NOMO-1 (cell line): ENCODE data around the gene SHC2.
A peak's percentile ranks its signal among the peaks of the same experiment; 100 is the strongest.
"Not testable (repeated sequence)": the region's sequence is repeated elsewhere in the genome, so short reads cannot be mapped to it uniquely, and the experiment has no call there.

Experiments used
- DNase-seq, 2 experiments: peaks; one replicate each; lab custom pipeline; 2025; ENCODE audit not compliant: unreplicated experiment in 2 of 2; lab: John Stamatoyannopoulos, UW

The SHC2 gene

GRCh38 chr19:426725-427445, 33.9 kb downstream of the SHC2 start:
- no peak for DNase-seq

DNA sequence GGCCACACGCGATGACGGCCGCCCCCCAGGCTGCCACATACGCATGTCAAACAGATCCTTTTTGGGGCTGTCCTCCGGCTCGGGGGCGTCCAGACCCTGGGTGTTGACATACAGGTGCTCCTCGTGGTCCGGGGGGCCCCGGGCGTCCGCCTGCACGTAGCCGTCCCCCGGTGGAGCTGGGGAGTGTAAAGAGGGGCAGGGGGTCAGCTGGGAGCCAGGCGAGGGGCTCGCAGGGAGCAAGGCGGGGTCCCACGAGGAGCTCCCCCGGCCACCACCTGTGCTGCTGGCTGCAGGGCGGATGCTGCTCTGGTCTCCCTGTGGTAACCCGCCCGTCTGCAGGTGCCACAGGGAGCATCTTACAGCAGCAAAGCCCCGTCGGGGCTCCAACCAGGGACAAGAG, 35.8 kb downstream of the SHC2 start:
- no peak for DNase-seq

DNA sequence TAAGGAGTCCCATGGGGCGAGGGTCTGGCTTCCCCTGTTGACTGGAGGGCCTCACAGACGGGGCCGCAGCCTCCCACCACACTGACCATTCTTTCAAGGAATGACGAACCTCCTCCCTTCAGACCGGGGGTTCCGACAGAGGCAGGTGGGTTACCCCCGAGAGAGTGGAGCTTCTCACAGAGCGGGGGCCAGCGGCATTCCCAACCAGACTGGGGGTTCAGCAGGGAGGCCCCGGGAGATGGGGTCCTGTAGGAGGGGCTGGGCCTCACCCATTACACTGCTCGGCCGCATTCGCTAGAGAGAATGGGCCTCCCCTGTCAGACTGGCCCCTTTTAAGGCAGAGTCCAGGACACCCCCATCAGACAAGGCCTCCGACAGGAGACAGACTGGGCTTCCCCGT, 36.3 kb downstream of the SHC2 start:
- DNase-seq: no peak

DNA sequence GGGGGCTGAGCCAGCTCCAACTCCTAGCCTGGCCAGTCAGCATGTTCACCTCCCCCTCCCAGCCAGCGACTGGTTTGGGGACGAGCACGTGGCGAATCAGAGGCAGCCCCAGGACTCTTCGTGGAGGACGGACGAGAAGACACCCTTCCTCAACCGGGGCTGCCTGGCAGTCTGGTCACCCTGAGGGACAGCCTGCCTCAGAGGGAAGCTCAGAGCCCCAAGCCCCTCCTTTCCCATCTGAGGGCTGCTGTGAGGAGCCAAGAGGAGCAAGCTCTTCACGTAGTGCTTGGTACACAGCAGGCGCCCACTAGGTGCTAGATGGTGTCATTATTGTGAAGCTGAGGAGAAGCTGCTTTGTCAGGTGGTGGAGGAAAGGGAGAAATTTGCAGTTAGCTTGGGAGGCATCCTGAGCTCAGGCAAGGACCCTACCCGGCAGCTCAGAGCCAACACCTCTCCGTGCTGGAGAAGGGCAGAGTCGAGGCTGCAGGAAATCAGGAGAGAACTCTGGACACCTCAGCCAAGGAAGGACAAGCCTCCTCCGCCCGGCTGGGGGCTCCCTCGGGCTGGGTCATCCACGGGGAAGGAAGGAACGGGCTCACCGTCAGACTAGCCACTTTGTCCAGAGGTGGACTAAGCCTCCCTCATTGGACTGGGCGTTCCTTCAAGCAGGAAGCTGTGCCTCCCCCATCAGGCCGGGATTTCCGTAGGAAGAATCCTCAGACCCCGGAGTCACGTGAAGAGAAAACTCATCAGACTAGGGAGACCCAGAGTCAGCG, 37.0 kb downstream of the SHC2 start:
- no peak for DNase-seq

DNA sequence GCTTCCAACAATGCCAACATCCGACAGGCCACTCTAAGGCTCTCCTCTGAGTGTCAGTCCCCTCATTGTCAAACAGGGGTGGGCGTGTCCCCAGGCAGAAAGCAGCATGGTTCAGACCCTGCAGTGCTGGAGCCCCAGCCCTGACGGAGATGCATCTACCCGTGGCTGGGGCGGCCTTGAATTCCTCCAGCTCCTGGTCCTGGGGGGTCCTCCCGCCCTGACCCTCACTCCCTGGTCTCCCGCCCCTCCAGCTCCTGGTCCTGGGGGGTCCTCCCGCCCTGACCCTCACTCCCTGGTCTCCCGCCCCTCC, 38.0 kb downstream of the SHC2 start:
- not testable (repeated sequence) for DNase-seq

GRCh38 chr19:422213-422916, 38.5 kb downstream of the SHC2 start:
- DNase-seq: no peak

GRCh38 chr19:419721-420515, 40.9 kb downstream of the SHC2 start:
- no peak for DNase-seq

DNA sequence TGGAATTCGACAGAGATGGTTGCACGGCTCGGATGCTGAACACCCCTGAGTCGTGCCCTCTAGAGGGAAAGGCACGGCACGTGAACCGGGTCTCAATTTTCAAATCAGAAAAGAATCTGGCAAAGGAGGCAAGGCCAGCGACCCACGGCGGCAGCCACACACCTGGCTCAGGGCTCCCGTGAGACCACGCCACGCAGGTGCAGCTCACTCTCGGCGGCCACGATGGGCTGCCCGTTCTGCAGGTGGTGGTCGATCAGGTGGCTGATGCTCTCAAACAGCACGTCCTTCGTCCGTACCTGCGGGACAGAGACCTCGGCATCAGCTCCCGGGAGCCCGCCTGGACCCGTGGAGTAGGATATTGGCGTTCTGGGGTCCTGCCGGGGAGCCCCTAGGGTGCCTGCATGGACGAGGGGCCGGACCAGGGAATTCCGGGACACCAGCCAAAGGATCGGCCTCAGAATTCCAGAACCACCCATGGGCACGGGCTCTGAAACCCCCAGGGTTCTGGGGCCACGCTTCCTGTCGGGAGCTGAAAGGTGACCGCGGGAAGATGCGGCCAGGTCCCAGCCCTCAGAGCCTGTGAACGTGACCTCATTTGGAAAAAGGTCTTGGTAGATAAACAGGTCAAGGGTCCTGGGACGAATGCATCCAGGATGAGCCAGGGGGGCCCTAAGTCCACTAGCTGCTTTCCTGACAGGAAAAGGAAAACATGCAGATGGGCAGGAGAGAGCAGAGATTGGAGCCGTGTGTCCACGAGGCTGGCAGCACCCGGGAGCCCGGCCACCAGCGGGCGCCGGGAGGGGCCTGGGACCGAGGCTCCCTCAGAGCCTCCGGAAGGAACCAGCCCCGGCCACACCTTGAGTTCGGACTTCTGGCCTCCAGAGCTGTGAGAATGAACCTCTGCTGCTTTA, 41.8 kb downstream of the SHC2 start:
- no peak for DNase-seq

DNA sequence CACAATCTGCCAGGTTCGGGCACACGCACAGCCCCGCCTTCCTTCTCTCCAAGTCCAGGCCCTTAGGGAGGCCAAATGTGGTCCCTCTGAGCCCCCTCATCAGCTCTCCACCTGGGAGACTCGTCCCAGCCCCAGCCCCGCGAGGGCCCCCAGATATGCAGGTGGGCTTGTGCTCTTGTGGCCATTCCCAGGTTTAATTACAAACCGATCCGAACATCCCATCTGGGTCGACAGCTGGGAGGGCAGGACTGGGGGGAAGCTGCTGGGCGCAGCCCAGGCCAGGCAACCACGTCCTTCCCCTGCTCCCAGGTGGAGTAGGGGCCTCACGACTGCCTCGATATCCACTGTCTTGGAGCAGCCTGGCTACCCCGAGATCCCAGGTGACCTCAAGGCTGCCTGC, 44.4 kb downstream of the SHC2 start:
- DNase-seq: no peak

DNA sequence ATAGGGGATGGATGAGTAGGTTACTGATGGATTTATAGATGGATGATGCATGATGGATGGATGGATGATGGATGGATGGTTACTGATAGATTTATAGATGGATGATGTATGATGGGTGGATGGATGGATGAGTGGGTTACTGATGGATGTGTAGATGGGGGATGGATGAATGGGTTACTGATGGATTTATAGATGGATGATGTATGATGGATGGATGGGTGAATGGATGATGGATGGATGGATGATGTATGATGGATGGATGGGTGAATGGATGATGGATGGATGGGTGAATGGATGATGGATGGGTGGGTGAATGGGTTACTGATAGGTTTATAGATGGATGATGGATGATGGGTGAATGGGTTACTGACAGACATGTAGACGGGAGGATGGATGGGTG, 45.5 kb downstream of the SHC2 start:
- DNase-seq: no peak

- DNase-seq: no peak
These were observed 46.9 kb downstream of the SHC2 start for GRCh38 chr19:413756-414420.

- no peak for DNase-seq
These were observed 48.2 kb downstream of the SHC2 start for GRCh38 chr19:412356-413355.

DNA sequence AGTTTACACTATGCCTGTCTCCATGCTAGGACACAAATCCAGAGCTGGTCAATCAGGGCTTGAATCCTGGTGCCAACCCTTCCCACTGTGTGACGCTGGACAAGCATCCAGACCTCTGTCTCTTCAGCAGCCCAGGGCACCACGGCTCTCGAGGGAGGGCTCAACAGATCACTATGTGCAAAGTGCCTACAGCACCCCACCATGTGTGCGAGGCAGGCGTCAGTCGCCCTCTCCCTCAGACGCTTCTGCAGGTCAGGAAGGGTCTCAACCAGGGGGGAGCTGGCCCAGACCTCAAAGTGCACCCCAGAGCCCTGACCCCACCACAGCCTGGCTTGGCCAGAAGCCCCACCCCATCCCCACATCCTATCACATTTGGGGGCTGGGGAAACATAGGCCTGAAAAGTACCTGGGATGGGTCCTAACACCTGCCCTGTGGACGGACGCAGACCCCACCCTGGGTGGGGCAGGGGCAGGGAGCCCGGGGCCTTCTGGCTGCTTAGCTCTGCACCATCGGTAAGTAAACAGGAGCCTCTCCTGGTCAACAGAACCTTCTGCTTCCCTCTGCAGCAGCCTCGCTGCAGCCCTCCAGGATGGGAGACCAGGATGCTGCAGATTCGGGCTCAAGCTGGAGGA, 49.0 kb downstream of the SHC2 start:
- no peak for DNase-seq

DNA sequence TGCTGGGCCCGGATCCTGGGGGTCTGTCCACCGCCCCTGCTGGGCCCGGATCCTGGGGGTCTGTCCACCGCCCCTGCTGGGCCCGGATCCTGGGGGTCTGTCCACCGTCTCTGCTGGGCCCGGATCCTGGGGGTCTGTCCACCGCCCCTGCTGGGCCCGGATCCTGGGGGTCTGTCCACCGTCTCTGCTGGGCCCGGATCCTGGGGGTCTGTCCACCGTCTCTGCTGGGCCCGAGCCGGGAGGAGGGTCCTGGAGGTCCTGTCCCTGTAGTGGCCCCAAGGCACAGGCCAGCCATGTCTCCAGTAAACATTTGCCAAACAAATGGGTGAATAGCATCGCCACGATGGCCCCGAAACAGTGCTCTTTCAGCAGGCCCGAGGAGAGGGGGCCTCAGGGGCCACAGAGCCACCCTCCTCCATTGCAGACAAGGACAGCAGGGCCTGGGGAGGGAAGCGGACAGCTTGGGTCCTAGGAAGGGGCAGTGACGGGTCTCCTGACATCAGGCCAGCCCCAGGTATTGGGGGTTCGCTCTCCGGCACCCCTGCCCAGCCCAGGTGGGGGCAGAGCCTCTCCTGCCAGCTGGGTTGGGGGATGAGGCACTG, 49.6 kb downstream of the SHC2 start:
- DNase-seq: not testable (repeated sequence)

- DNase-seq: no peak
These were observed 50.5 kb downstream of the SHC2 start for GRCh38 chr19:410243-410781.

GRCh38 chr19:409516-410242, 51.2 kb downstream of the SHC2 start:
- DNase-seq: peak in 1 of 2 experiments; percentile 15
